GM23338 (cell line): Measurements from ENCODE around the gene CD180.

Source experiments
- CREB1 ChIP-seq: fragments of 250-450 bp; sonication (Bioruptor Pico); IDR thresholded peaks from 2 replicates; pipeline ENCODE4 v1.5.0; 2020; ENCODE audit warnings: low read depth, mild to moderate bottlenecking, moderate library complexity
- EZH2 ChIP-seq: fragments of 200-600 bp; sonication (generic); IDR thresholded peaks from one replicate; pipeline ENCODE4 v1.8.0; 2017; ENCODE audit warnings: antibody characterized with exemption, mild to moderate bottlenecking, low read depth; ENCODE audit not compliant: unreplicated experiment
- EZH2phosphoT487 ChIP-seq: fragments of 200-600 bp; sonication (generic); IDR thresholded peaks from one replicate; pipeline ENCODE4 v1.8.1; 2018; ENCODE audit warnings: antibody characterized with exemption; ENCODE audit not compliant: unreplicated experiment
- POLR2AphosphoS5 ChIP-seq: IDR thresholded peaks from 2 replicates; pipeline ENCODE4 v1.6.1; 2016; ENCODE audit warnings: antibody characterized with exemption, low read depth
- TF ChIP-seq, protein P1 (sequence below), 2 experiments: fragments of 200-600 bp in 1 of 2; sonication (generic) in 1 of 2; conservative IDR thresholded peaks; 2 replicates each; pipeline versions ENCODE4 v1.5.1 to v1.6.1; 2016 to 2017; ENCODE audit warnings: antibody characterized with exemption in 2 of 2, low read depth in 2 of 2, mild to moderate bottlenecking in 2 of 2, moderate library complexity in 1 of 2
- TF ChIP-seq, protein P2 (sequence below): IDR thresholded peaks from one replicate; pipeline ENCODE4 v1.6.1; 2018; ENCODE audit warnings: antibody characterized with exemption; ENCODE audit not compliant: unreplicated experiment
- TF ChIP-seq, protein P3 (sequence below): IDR thresholded peaks from 2 replicates; pipeline ENCODE4 v1.6.1; 2016; ENCODE audit warnings: antibody characterized with exemption

- TF ChIP-seq, protein P1, sequence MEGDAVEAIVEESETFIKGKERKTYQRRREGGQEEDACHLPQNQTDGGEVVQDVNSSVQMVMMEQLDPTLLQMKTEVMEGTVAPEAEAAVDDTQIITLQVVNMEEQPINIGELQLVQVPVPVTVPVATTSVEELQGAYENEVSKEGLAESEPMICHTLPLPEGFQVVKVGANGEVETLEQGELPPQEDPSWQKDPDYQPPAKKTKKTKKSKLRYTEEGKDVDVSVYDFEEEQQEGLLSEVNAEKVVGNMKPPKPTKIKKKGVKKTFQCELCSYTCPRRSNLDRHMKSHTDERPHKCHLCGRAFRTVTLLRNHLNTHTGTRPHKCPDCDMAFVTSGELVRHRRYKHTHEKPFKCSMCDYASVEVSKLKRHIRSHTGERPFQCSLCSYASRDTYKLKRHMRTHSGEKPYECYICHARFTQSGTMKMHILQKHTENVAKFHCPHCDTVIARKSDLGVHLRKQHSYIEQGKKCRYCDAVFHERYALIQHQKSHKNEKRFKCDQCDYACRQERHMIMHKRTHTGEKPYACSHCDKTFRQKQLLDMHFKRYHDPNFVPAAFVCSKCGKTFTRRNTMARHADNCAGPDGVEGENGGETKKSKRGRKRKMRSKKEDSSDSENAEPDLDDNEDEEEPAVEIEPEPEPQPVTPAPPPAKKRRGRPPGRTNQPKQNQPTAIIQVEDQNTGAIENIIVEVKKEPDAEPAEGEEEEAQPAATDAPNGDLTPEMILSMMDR (conservative IDR thresholded peaks at IDR 0.05; ENCODE audit: low read depth in 2 of 2) = peak; percentile 71 to 91
- TF ChIP-seq EZH2 (no peak), CREB1 (CRISPR knock-in tag) (no peak), POLR2AphosphoS5 (no peak), EZH2phosphoT487 (no peak)
- TF ChIP-seq, protein P2, sequence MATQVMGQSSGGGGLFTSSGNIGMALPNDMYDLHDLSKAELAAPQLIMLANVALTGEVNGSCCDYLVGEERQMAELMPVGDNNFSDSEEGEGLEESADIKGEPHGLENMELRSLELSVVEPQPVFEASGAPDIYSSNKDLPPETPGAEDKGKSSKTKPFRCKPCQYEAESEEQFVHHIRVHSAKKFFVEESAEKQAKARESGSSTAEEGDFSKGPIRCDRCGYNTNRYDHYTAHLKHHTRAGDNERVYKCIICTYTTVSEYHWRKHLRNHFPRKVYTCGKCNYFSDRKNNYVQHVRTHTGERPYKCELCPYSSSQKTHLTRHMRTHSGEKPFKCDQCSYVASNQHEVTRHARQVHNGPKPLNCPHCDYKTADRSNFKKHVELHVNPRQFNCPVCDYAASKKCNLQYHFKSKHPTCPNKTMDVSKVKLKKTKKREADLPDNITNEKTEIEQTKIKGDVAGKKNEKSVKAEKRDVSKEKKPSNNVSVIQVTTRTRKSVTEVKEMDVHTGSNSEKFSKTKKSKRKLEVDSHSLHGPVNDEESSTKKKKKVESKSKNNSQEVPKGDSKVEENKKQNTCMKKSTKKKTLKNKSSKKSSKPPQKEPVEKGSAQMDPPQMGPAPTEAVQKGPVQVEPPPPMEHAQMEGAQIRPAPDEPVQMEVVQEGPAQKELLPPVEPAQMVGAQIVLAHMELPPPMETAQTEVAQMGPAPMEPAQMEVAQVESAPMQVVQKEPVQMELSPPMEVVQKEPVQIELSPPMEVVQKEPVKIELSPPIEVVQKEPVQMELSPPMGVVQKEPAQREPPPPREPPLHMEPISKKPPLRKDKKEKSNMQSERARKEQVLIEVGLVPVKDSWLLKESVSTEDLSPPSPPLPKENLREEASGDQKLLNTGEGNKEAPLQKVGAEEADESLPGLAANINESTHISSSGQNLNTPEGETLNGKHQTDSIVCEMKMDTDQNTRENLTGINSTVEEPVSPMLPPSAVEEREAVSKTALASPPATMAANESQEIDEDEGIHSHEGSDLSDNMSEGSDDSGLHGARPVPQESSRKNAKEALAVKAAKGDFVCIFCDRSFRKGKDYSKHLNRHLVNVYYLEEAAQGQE = no peak
- TF ChIP-seq, protein P3, sequence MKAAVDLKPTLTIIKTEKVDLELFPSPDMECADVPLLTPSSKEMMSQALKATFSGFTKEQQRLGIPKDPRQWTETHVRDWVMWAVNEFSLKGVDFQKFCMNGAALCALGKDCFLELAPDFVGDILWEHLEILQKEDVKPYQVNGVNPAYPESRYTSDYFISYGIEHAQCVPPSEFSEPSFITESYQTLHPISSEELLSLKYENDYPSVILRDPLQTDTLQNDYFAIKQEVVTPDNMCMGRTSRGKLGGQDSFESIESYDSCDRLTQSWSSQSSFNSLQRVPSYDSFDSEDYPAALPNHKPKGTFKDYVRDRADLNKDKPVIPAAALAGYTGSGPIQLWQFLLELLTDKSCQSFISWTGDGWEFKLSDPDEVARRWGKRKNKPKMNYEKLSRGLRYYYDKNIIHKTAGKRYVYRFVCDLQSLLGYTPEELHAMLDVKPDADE = no peak
These were observed 49.5 kb upstream of the CD180 start for GRCh38 chr5:67246108-67246507.
